C4-2B (cell line): ENCODE measurements around the gene WSB1.

Experiments
- H3K27ac ChIP-seq: fragments of 450-650 bp; 2 replicates; pipeline ENCODE4 v1.5.1; 2017
- ZFX ChIP-seq: fragments of 450-650 bp; IDR thresholded peaks from 2 replicates; pipeline ENCODE4 v1.6.1; 2017
- TF ChIP-seq, protein P1 (sequence below): fragments of 450-650 bp; conservative IDR thresholded peaks from 2 replicates; pipeline ENCODE4 v1.5.1; 2017; ENCODE audit warnings: mild to moderate bottlenecking

Gene WSB1

DNA sequence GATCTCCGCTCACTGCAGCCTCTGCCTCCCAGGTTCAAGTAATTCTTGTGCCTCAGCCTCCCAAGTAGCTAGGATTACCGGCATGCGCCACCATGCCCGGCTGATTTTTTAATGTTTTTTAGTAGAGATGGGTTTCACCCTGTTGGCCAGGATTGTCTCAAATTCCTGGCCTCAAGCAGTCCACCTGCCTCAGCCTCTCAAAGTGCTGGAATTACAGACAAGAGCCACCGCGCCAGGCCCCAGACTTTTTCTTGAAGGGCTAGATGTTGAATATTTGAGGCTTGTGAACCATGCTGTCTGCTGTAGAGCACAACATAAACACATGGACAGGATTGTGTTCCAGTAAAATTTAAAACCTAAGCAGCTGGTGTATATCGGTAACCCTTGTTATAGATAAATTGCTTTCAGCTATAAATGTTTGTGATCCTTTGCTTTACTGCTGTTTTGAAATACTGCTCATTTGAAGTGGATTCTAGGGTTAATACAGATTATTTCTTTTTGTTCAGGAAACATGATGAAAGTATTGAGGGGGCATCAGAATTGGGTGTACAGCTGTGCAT is 12.4 kb downstream of the WSB1 start:
- TF ChIP-seq ZFX: no peak
- TF ChIP-seq, protein P1, sequence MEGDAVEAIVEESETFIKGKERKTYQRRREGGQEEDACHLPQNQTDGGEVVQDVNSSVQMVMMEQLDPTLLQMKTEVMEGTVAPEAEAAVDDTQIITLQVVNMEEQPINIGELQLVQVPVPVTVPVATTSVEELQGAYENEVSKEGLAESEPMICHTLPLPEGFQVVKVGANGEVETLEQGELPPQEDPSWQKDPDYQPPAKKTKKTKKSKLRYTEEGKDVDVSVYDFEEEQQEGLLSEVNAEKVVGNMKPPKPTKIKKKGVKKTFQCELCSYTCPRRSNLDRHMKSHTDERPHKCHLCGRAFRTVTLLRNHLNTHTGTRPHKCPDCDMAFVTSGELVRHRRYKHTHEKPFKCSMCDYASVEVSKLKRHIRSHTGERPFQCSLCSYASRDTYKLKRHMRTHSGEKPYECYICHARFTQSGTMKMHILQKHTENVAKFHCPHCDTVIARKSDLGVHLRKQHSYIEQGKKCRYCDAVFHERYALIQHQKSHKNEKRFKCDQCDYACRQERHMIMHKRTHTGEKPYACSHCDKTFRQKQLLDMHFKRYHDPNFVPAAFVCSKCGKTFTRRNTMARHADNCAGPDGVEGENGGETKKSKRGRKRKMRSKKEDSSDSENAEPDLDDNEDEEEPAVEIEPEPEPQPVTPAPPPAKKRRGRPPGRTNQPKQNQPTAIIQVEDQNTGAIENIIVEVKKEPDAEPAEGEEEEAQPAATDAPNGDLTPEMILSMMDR: no peak
- H3K27ac ChIP-seq: no peak overlapping the region

- TF ChIP-seq ZFX: no peak
- TF ChIP-seq, protein P1: no peak
- no peak overlapping the region for H3K27ac ChIP-seq
These were observed 16.7 kb downstream of the WSB1 start for GRCh38 chr17:27310565-27311110.

DNA sequence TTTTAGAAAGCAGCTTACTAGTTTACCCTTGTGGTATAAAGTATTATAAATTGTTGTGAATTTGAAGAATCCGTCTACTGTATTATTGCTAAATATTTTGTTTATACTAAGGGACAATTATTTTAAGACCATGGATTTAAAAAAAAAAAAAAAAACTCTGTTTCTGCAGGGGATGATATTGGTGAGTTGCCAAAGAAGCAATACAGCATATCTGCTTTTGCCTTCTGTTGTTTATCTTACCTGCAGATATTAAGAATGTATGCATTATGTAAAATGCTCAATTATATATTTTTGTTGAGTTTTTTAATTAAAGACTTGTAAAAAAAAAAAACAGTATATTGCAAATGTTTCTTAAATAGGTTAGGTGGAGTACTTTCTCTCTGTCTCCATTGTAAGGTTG is 19.4 kb downstream of the WSB1 start:
- no peak for TF ChIP-seq ZFX
- H3K27ac ChIP-seq: no peak overlapping the region

DNA sequence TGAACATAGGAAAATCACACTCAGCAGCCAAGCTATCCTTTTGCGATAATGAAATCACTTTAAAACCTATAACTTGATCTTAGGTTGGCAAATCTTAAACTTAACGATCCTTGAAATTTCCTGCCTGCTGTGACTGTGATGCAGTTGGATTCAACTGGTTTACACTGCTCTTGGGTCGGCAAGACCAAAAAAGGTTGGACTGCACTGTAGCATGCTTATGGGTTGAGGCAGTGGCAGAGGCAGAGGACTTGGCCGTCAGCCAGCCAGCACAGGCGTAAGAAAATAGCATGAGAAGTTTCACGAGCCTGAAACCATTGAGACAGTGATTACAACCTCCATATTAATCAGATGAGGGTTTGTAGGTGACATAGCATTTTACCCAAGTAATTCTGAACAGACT is 21.4 kb downstream of the WSB1 start:
- TF ChIP-seq ZFX: no peak
- TF ChIP-seq, protein P1: no peak
- H3K27ac ChIP-seq: no peak overlapping the region

DNA sequence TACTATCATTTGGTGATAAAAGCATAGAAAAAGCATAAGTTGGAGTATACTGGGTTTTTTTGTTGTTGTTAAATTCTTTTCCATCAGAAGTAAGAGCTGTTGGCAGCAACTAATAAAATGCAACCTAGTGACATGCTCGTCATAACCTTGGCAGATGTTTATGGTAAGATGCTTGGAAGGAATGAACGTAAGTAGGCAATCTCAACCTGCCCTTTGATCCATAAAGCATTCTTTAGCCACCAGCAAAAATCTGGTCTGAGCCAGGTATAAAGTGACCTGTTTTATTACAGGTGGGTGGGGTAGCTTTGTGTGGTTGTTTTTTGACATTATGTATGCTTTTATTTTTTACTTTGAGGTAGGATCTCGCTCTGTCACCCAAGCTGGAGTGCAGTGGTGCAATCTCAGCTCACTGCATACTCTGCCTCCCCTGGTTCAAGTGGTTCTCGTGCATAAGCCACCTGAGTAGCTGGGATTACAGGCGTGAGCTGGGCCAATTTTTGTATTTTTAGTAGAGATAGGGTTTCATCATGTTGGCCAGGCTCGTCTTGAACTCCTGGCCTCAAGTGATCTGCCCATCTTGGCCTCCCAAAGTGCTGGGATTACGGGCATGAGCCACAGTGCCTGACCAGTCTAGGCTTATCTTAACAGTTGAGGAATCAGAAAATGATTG is 22.0 kb downstream of the WSB1 start:
- TF ChIP-seq, protein P1: no peak
- TF ChIP-seq ZFX: no peak
- H3K27ac ChIP-seq: no peak overlapping the region

- TF ChIP-seq ZFX: no peak
- TF ChIP-seq, protein P1: no peak
- no peak overlapping the region for H3K27ac ChIP-seq
These were observed 24.3 kb downstream of the WSB1 start for GRCh38 chr17:27318228-27318627.

- no peak overlapping the region for H3K27ac ChIP-seq
- TF ChIP-seq ZFX: no peak
- TF ChIP-seq, protein P1: no peak
These were observed 24.7 kb downstream of the WSB1 start for GRCh38 chr17:27318633-27319032.
